Measurements from ENCODE around the gene SYT7. TPM values are rescaled to one million over a fixed set of nuclear protein-coding genes. Genes with fewer than 3 reads are reported as not detected.

The SYT7 gene
- total and polyA plus RNA-seq, 2 of the 4 experiments (the other 2 are of a cell fraction), result under 0.01 to 0.19 TPM

DNA sequence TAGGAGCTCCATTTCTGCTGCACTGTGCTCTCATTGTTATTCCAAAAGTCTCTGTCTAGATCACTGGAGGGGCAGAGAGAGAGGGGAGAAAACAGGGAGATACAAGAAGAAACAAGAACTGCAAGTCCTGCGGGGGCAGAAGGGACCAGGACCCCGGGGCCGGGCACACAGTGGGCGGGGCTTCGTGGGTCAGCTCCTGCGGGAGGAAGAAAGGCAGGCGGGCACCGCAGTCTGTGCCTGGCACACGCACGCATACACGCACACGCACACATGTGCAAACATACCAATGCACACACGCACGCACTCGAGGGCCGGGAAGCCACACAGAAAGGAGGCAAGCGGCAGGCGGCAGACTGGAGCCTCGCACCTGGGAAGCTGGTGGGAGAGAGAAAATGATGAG, 33.6 kb downstream of the SYT7 start:
- H3K36me3 ChIP-seq (ENCODE audit: control insufficient read depth, insufficient read depth, low read length), result no peaks in the 10 kb centered on the region
- H4K20me1 ChIP-seq (ENCODE audit: insufficient read depth, low read length), result no peaks in the 10 kb centered on the region
- no peak overlapping the region for H4K8ac ChIP-seq (ENCODE audit: low read depth in 2 of 2, low read length in 2 of 2)
- no peak overlapping the region for H2BK20ac ChIP-seq (ENCODE audit: low read depth, low read length)
- H2AK5ac ChIP-seq (ENCODE audit: low read depth, low read length), result no peak overlapping the region
- CTCF ChIA-PET, result no interaction called here
- dilution Hi-C loops (cut with HindIII; ENCODE audit: low sequenced_read_pairs, unreplicated experiment), result no loop called here
- in situ Hi-C loops (cut with MboI; ENCODE audit: low sequenced_read_pairs), result no loop called here
- no peak overlapping the region for H4K91ac ChIP-seq (ENCODE audit: insufficient read depth, low read depth, low read length)
- POLR2A ChIA-PET (ENCODE audit: unreplicated experiment), result no interaction called here
- H3K4me3 ChIP-seq (ENCODE audit: insufficient read depth, low read depth, low read length), result no peak overlapping the region
- no peak overlapping the region for H3K4ac ChIP-seq (ENCODE audit: low read depth, low read length)
- no peak overlapping the region for H2BK120ac ChIP-seq (ENCODE audit: low read depth, low read length)
- no peak overlapping the region for H3K4me2 ChIP-seq (ENCODE audit: low read depth, low read length)
- H4K5ac ChIP-seq (ENCODE audit: low read depth, low read length), result no peak overlapping the region
- TF ChIP-seq RFX5 (IDR thresholded peaks at IDR 0.05; ENCODE audit: low read depth, low read length), result no peak
- no peak for TF ChIP-seq CHD1 (IDR thresholded peaks at IDR 0.05; ENCODE audit: low read depth, low read length)
- peaks cover 9% of the 10 kb centered on the region; the same call in 1 of the 2 replicates for H3K27me3 ChIP-seq (ENCODE audit: control insufficient read depth, insufficient read depth, low read length)
- no peaks in the 10 kb centered on the region for H3K79me1 ChIP-seq (ENCODE audit: low read depth in 1 of 2, low read length in 2 of 2)
- no peak overlapping the region for H2AK9ac ChIP-seq (replicated peaks; ENCODE audit: low read depth, low read length, poor library complexity)
- no TSS peak for BruUV-seq (replicated peaks)
- no peak overlapping the region for H2BK5ac ChIP-seq (ENCODE audit: low read depth, low read length, poor library complexity, severe bottlenecking)
- H2BK15ac ChIP-seq (ENCODE audit: low read depth, low read length), result no peak overlapping the region
- DNase-seq (no peak), ATAC-seq (ENCODE audit: low read depth) (no peak)
- no peak overlapping the region for H3K56ac ChIP-seq (ENCODE audit: extremely low read depth, insufficient read depth, low read length)
- H3K27ac ChIP-seq (ENCODE audit: insufficient read depth, low read length), result no peak overlapping the region
- H3K9ac ChIP-seq (ENCODE audit: low read depth, low read length), result no peak overlapping the region
- H3K23ac ChIP-seq (ENCODE audit: low read depth, low read length), result no peak overlapping the region
- H3K14ac ChIP-seq (replicated peaks; ENCODE audit: low read depth, low read length), result no peak overlapping the region
- H2AFZ ChIP-seq (replicated peaks; ENCODE audit: low read length, poor library complexity), result no peak overlapping the region
- H3K9me3 ChIP-seq (ENCODE audit: control insufficient read depth, insufficient read depth, low read length), result no peaks in the 10 kb centered on the region
- intact Hi-C loops (cut with micrococcal nuclease), result no loop called here
- H3K18ac ChIP-seq (ENCODE audit: low read depth, low read length), result no peak overlapping the region
- H3K4me1 ChIP-seq (ENCODE audit: control insufficient read depth, insufficient read depth, low read length), result peaks cover 5% of the 10 kb centered on the region; the same call in 1 of the 2 replicates
- no peaks in the 10 kb centered on the region for H3K9me1 ChIP-seq (ENCODE audit: insufficient read depth, low read length)
- 46% methylated on average over 10 of the region's 19 CpGs; no CpG with 5 or more reads in 1 of the 2 experiments for WGBS, 2 experiments (ENCODE audit: extremely low coverage in 2 of 2, insufficient read length in 1 of 2)

All from IMR-90 (cell line).